Keratinocyte (primary cell): ENCODE measurements around the gene BCL11B. TPM values are rescaled to one million over a fixed set of nuclear protein-coding genes. Genes with fewer than 3 reads are reported as not detected.

Experiments
- DNase-seq: peaks from one replicate; pipeline ENCODE4 v3.0.0-alpha.2; 2011; ENCODE audit warnings: low read depth, missing footprints, low spot score
- FAIRE-seq: peaks from 2 replicates; lab custom pipeline; 2011; peaks lifted over from hg19 to GRCh38; lab: Jason Lieb, UNC
- H2AFZ ChIP-seq: 2 replicates; pipeline ENCODE4 v1.6.0; 2012; ENCODE audit warnings: low read length, control low read depth, inconsistent platforms; ENCODE audit not compliant: control insufficient read depth
- H3K27ac ChIP-seq: 2 replicates; pipeline ENCODE4 v1.5.1; 2011; ENCODE audit warnings: low read length; ENCODE audit not compliant: control insufficient read depth, insufficient read depth
- H3K27me3 ChIP-seq: 3 replicates; pipeline ENCODE4 v1.6.0; 2011; ENCODE audit warnings: low read length; ENCODE audit not compliant: control insufficient read depth, insufficient read depth; ENCODE audit errors: extremely low read depth
- H3K36me3 ChIP-seq, 2 experiments: 2 replicates in 1 of 2; 3 replicates in 1 of 2; pipeline ENCODE4 v1.5.1; 2011; ENCODE audit warnings: low read length in 2 of 2, mild to moderate bottlenecking in 1 of 2; ENCODE audit not compliant: control insufficient read depth in 2 of 2, insufficient read depth in 2 of 2; ENCODE audit errors: extremely low read depth in 1 of 2
- H3K4me1 ChIP-seq: 3 replicates; pipeline ENCODE4 v1.5.1; 2011; ENCODE audit warnings: low read length; ENCODE audit not compliant: control insufficient read depth, insufficient read depth; ENCODE audit errors: extremely low read depth
- H3K4me2 ChIP-seq: 3 replicates; pipeline ENCODE4 v1.6.0; 2011; ENCODE audit warnings: low read depth, low read length; ENCODE audit not compliant: control insufficient read depth, insufficient read depth; ENCODE audit errors: extremely low read depth
- H3K4me3 ChIP-seq, 3 experiments: fragments of 200-600 bp in 1 of 3; sonication (generic) in 1 of 3; 2 replicates in 2 of 3; 3 replicates in 1 of 3; pipeline ENCODE4 v1.5.1; 2011 to 2016; ENCODE audit warnings: low read length in 3 of 3, mild to moderate bottlenecking in 3 of 3, control low read depth in 2 of 3, inconsistent platforms in 1 of 3, low read depth in 1 of 3, mixed read lengths in 1 of 3, mixed run types in 1 of 3, moderate library complexity in 1 of 3; ENCODE audit not compliant: control insufficient read depth in 2 of 3, insufficient read depth in 2 of 3; ENCODE audit errors: extremely low read depth in 1 of 3
- H3K79me2 ChIP-seq: 2 replicates; pipeline ENCODE4 v1.6.0; 2012; ENCODE audit warnings: low read length; ENCODE audit not compliant: control insufficient read depth, insufficient read depth
- H3K9ac ChIP-seq: 3 replicates; pipeline ENCODE4 v1.6.0; 2011; ENCODE audit warnings: low read length; ENCODE audit not compliant: control insufficient read depth, insufficient read depth; ENCODE audit errors: extremely low read depth
- H3K9me1 ChIP-seq: 3 replicates; pipeline ENCODE4 v1.6.0; 2011; ENCODE audit warnings: low read length; ENCODE audit not compliant: control insufficient read depth, insufficient read depth; ENCODE audit errors: extremely low read depth
- H3K9me3 ChIP-seq: 2 replicates; pipeline ENCODE4 v1.5.1; 2012; ENCODE audit warnings: low read depth, low read length; ENCODE audit not compliant: control insufficient read depth
- H4K20me1 ChIP-seq: 3 replicates; pipeline ENCODE4 v1.6.0; 2011; ENCODE audit warnings: low read length; ENCODE audit not compliant: control insufficient read depth, insufficient read depth; ENCODE audit errors: extremely low read depth
- EZH2 ChIP-seq: IDR thresholded peaks from one replicate; pipeline ENCODE4 v1.6.1; 2012; ENCODE audit warnings: inconsistent platforms, mild to moderate bottlenecking, low read length, moderate library complexity
- dilution Hi-C: fragments of 300-500 bp; cut with MboI; formaldehyde crosslinking; loops from one replicate; pipeline ENCODE4 v1.7.0; 2020; ENCODE audit warnings: low sequenced_read_pairs; ENCODE audit not compliant: extremely low pct_ligation_motif_present
- polyA plus RNA-seq, 5 experiments: library from polyadenylated mRNA; depleted of rRNA in 3 of 5; stranded (reverse) in 3 of 5; stranded (forward) in 1 of 5; unstranded in 1 of 5; fragments of >200 nt; gene quantifications; 1 replicate in 1 of 5; 2 replicates in 3 of 5; 3 replicates in 1 of 5; pipeline versions ENCODE4 v1.2.1 to v1.2.3, GENCODE V29; 2011 to 2012; ENCODE audit warnings: missing spikeins in 2 of 5, low read depth in 1 of 5, low replicate concordance in 1 of 5
- TF ChIP-seq, protein P1 (sequence below), 3 experiments: IDR thresholded peaks in 1 of 3; conservative IDR thresholded peaks in 1 of 3; optimal IDR thresholded peaks in 1 of 3; 2 replicates in 2 of 3; 3 replicates in 1 of 3; pipeline versions ENCODE3 to v1.5.1; 2011; ENCODE audit warnings: low read length in 3 of 3, mild to moderate bottlenecking in 3 of 3, moderate library complexity in 2 of 3, control low read depth in 1 of 3, inconsistent platforms in 1 of 3; ENCODE audit not compliant: insufficient read depth in 2 of 3; ENCODE audit errors: extremely low read depth in 1 of 3

BCL11B gene
- polyA plus RNA-seq, 1 donor (not counting 4 experiments of a cell fraction or from before 2014, with no cell fraction given), result 5.2 TPM

DNA sequence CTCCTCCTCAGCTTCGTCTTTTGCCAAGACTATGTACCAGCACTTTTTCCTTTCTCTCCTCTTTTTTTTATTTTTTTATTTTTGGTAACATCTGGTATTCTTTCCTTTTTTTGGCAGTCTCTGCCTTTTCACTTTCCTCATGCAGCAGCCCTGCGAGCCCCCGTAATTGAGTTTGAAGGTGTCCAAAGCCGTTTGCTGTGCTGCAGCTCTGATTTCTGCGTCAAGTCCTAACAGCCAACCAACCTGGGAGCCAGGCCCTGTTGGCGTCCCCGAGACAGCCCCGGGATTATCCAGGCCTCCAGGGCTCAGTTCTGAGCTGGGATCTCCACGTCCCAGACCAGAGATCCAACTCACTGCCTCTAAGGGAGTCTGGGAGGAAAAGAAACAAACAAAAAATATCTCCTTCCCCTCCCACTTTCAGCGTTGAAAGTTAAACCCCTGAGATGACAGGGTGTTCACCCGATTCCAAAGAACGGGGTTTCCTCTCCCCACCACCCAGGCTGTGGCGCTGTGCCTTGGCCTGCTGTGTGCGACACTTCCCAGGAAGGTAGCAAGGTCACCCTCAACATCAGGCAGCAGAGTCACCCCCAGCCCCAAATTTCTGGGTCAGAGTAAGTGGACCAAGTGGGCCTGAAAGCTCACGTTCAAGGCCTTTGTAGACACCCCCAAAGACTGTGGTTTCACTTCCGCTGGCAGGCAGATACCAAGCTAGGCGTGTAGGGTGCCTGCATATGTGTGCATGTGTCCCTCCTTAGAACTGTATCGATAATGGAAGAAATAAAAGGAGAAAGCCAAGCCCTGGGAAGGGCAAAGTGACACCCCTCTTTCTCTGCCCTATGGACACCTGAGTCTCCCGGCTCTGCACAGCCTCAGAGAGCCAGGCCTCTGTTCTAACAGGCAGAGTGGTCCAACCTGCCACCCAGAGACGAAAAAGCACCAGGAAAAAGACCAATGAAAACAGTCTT, 11.1 kb downstream of the BCL11B start:
- dilution Hi-C loops, result no loop called here
- Histone ChIP-seq H3K9me3 (no peaks in the 10 kb centered on the region), H2AFZ (peak overlapping the region; percentile 37), H3K4me1 (peaks cover 64% of the 10 kb centered on the region), H3K27ac (peak overlapping the region; percentile 95), H4K20me1 (no peaks in the 10 kb centered on the region), H3K9ac (peak overlapping the region; percentile 90), H3K9me1 (no peaks in the 10 kb centered on the region), H3K79me2 (peaks cover 100% of the 10 kb centered on the region), H3K36me3 (peaks cover 5 to 20% of the 10 kb centered on the region in 2 experiments), H3K27me3 (no peaks in the 10 kb centered on the region), H3K4me2 (peak overlapping the region; percentile 100), H3K4me3 (peak overlapping the region; percentile 23 to 89 (median 75))
- DNase-seq (no peak), FAIRE-seq (peak; percentile 57)
- TF ChIP-seq, protein P1, sequence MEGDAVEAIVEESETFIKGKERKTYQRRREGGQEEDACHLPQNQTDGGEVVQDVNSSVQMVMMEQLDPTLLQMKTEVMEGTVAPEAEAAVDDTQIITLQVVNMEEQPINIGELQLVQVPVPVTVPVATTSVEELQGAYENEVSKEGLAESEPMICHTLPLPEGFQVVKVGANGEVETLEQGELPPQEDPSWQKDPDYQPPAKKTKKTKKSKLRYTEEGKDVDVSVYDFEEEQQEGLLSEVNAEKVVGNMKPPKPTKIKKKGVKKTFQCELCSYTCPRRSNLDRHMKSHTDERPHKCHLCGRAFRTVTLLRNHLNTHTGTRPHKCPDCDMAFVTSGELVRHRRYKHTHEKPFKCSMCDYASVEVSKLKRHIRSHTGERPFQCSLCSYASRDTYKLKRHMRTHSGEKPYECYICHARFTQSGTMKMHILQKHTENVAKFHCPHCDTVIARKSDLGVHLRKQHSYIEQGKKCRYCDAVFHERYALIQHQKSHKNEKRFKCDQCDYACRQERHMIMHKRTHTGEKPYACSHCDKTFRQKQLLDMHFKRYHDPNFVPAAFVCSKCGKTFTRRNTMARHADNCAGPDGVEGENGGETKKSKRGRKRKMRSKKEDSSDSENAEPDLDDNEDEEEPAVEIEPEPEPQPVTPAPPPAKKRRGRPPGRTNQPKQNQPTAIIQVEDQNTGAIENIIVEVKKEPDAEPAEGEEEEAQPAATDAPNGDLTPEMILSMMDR (optimal IDR thresholded peaks at IDR 0.05 in 1 of 3, IDR thresholded peaks at IDR 0.05 in 1 of 3, conservative IDR thresholded peaks at IDR 0.05 in 1 of 3; ENCODE audit: extremely low read depth in 1 of 3, insufficient read depth in 2 of 3, low read length in 3 of 3), result peak; percentile 18 to 42 (median 21)
- TF ChIP-seq EZH2, result no peak

DNA sequence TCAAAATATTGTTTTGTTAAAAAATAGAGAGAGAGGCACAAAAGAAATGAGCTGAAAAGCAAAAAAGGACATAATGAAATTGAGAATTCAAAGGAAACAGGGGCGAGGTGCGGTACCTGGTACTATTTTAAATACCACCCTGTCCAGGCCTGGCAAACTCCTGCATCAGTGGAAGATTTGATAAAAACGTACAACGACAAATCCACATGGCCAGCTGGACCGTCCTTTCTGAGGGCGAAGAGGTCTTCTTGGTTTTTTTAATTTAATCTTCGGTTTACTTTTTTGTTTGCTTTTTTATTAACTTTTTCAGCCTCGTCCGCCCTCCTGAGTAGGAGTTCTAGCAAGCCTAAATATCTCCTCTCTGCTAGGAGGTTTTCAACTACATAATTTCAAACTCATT, 11.9 kb downstream of the BCL11B start:
- Histone ChIP-seq H4K20me1 (no peaks in the 10 kb centered on the region), H3K27me3 (no peaks in the 10 kb centered on the region), H3K4me1 (peaks cover 56% of the 10 kb centered on the region), H2AFZ (no peak overlapping the region), H3K4me3 (peak overlapping the region in 2 of 3 experiments; percentile 75 to 89), H3K4me2 (peak overlapping the region; percentile 100), H3K27ac (peak overlapping the region; percentile 95), H3K36me3 (peaks cover 5 to 21% of the 10 kb centered on the region in 2 experiments), H3K9me3 (no peaks in the 10 kb centered on the region), H3K79me2 (peaks cover 99% of the 10 kb centered on the region), H3K9me1 (no peaks in the 10 kb centered on the region), H3K9ac (peak overlapping the region; percentile 90)
- FAIRE-seq (no peak), DNase-seq (no peak)
- TF ChIP-seq EZH2, result no peak
- TF ChIP-seq, protein P1 (optimal IDR thresholded peaks at IDR 0.05 in 1 of 3, IDR thresholded peaks at IDR 0.05 in 1 of 3, conservative IDR thresholded peaks at IDR 0.05 in 1 of 3; ENCODE audit: extremely low read depth in 1 of 3, insufficient read depth in 2 of 3, low read length in 3 of 3), result no peak
- dilution Hi-C loops, result no loop called here
